ENCODE results near the gene ADCY4.
"Not testable (repeated sequence)": the region's sequence is repeated elsewhere in the genome, so short reads cannot be mapped to it uniquely, and the experiment has no call there.

ADCY4 gene

GRCh38 chr14:24338843-24339242, 4.0 kb upstream of the ADCY4 start:
- no peak for DNase-seq (ENCODE audit: low spot score)

GRCh38 chr14:24337824-24338175, 2.9 kb upstream of the ADCY4 start:
- no peak for DNase-seq (ENCODE audit: low spot score)

GRCh38 chr14:24337144-24337823, 2.4 kb upstream of the ADCY4 start:
- no peak for DNase-seq (ENCODE audit: low spot score)

GRCh38 chr14:24335461-24336171, 745 bp upstream of the ADCY4 start:
- no peak for DNase-seq (ENCODE audit: low spot score)

- peak; percentile 68 for DNase-seq (ENCODE audit: low spot score)
These were observed 2.4 kb downstream of the ADCY4 start for GRCh38 chr14:24332268-24332993.

GRCh38 chr14:24331731-24332267, 3.1 kb downstream of the ADCY4 start:
- no peak for DNase-seq (ENCODE audit: low spot score)

GRCh38 chr14:24330973-24331674, 3.7 kb downstream of the ADCY4 start:
- DNase-seq (ENCODE audit: low spot score): no peak

- no peak for DNase-seq (ENCODE audit: low spot score)
These were observed 5.1 kb downstream of the ADCY4 start for GRCh38 chr14:24329736-24330135.

- no peak for DNase-seq (ENCODE audit: low spot score)
These were observed 5.7 kb downstream of the ADCY4 start for GRCh38 chr14:24329073-24329663.

GRCh38 chr14:24327914-24328313, 7.0 kb downstream of the ADCY4 start:
- not testable (repeated sequence) for DNase-seq (ENCODE audit: low spot score)

- no peak for DNase-seq (ENCODE audit: low spot score)
These were observed 7.6 kb downstream of the ADCY4 start for GRCh38 chr14:24327303-24327702.

- no peak for DNase-seq (ENCODE audit: low spot score)
These were observed 8.9 kb downstream of the ADCY4 start for GRCh38 chr14:24325963-24326362.

GRCh38 chr14:24325041-24325530, 9.8 kb downstream of the ADCY4 start:
- DNase-seq (ENCODE audit: low spot score): no peak

GRCh38 chr14:24324024-24324423, 10.8 kb downstream of the ADCY4 start:
- DNase-seq (ENCODE audit: low spot score): no peak

GRCh38 chr14:24323341-24323740, 11.5 kb downstream of the ADCY4 start:
- DNase-seq (ENCODE audit: low spot score): no peak

- no peak for DNase-seq (ENCODE audit: low spot score)
These were observed 12.2 kb downstream of the ADCY4 start for GRCh38 chr14:24322672-24323071.

GRCh38 chr14:24321212-24321975, 13.5 kb downstream of the ADCY4 start:
- DNase-seq (ENCODE audit: low spot score): no peak

- DNase-seq (ENCODE audit: low spot score): no peak
These were observed 17.5 kb downstream of the ADCY4 start for GRCh38 chr14:24317141-24317928.

- no peak for DNase-seq (ENCODE audit: low spot score)
These were observed 18.3 kb downstream of the ADCY4 start for GRCh38 chr14:24316597-24316950.
